Ishikawa (cell line): ENCODE results near the gene DLEC1.

Source experiments
- CEBPB ChIP-seq: IDR thresholded peaks from 2 replicates; pipeline ENCODE4 v1.6.1; 2012
- EGR1 ChIP-seq: IDR thresholded peaks from 2 replicates; pipeline ENCODE4 v1.6.1; 2012
- EP300 ChIP-seq: IDR thresholded peaks from 2 replicates; pipeline ENCODE4 v1.6.1; 2012; ENCODE audit warnings: borderline replicate concordance
- FOXM1 ChIP-seq: IDR thresholded peaks from 2 replicates; pipeline ENCODE4 v1.6.1; 2012; ENCODE audit warnings: low read depth, borderline replicate concordance
- NFIC ChIP-seq: IDR thresholded peaks from 2 replicates; pipeline ENCODE4 v1.6.1; 2012
- RAD21 ChIP-seq: IDR thresholded peaks from 2 replicates; pipeline ENCODE4 v1.6.1; 2012; ENCODE audit warnings: low read depth
- TAF1 ChIP-seq: IDR thresholded peaks from 2 replicates; pipeline ENCODE4 v1.6.1; 2012; ENCODE audit warnings: low read depth, mild to moderate bottlenecking
- TF ChIP-seq, protein P1 (sequence below): IDR thresholded peaks from 2 replicates; pipeline ENCODE4 v1.6.1; 2012; ENCODE audit warnings: low read depth, mild to moderate bottlenecking
- TF ChIP-seq, protein P2 (sequence below): IDR thresholded peaks from 2 replicates; pipeline ENCODE4 v1.6.1; 2012

DNA sequence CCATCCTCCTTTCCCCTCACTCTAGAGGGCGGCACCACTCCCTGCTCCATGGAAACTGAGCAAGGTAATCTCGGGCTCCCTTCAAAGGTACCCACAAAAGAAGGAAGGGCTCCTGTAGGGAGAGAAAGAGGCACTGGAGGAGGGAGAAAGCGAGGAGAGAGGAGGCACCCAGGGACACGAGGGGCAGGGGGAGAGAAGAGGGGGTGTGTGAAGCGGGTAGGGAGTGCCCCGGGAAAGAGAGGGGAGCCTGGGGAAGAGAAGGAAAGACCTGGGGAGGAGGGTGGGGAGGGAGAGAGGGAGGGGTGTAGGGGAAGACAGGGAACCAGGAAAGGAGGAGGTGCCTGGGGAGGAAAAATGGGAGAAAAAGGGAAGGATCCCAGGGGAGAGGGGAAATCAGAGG lies 47.9 kb upstream of the DLEC1 start:
- no peak for TF ChIP-seq EP300
- TF ChIP-seq NFIC: no peak
- TF ChIP-seq EGR1: no peak
- TF ChIP-seq FOXM1: no peak
- TF ChIP-seq TAF1: no peak
- TF ChIP-seq, protein P1, sequence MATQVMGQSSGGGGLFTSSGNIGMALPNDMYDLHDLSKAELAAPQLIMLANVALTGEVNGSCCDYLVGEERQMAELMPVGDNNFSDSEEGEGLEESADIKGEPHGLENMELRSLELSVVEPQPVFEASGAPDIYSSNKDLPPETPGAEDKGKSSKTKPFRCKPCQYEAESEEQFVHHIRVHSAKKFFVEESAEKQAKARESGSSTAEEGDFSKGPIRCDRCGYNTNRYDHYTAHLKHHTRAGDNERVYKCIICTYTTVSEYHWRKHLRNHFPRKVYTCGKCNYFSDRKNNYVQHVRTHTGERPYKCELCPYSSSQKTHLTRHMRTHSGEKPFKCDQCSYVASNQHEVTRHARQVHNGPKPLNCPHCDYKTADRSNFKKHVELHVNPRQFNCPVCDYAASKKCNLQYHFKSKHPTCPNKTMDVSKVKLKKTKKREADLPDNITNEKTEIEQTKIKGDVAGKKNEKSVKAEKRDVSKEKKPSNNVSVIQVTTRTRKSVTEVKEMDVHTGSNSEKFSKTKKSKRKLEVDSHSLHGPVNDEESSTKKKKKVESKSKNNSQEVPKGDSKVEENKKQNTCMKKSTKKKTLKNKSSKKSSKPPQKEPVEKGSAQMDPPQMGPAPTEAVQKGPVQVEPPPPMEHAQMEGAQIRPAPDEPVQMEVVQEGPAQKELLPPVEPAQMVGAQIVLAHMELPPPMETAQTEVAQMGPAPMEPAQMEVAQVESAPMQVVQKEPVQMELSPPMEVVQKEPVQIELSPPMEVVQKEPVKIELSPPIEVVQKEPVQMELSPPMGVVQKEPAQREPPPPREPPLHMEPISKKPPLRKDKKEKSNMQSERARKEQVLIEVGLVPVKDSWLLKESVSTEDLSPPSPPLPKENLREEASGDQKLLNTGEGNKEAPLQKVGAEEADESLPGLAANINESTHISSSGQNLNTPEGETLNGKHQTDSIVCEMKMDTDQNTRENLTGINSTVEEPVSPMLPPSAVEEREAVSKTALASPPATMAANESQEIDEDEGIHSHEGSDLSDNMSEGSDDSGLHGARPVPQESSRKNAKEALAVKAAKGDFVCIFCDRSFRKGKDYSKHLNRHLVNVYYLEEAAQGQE: no peak
- TF ChIP-seq CEBPB: no peak
- TF ChIP-seq, protein P2, sequence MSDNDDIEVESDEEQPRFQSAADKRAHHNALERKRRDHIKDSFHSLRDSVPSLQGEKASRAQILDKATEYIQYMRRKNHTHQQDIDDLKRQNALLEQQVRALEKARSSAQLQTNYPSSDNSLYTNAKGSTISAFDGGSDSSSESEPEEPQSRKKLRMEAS: no peak
- TF ChIP-seq RAD21: no peak
